ENCODE data around the gene TMEM40.

The TMEM40 gene

GRCh38 chr3:12695916-12696315 lies 63.1 kb downstream of the TMEM40 start:
- Mint-ChIP-seq H3K9me3 (no peaks in the 10 kb centered on the region), H3K36me3 (ENCODE audit: insufficient read depth) (no peaks in the 10 kb centered on the region), H3K27me3 (no peaks in the 10 kb centered on the region), H3K4me3 (no peak overlapping the region), H3K4me1 (no peaks in the 10 kb centered on the region), H3K27ac (ENCODE audit: low read depth) (no peak overlapping the region)
- DNase-seq (ENCODE audit: low spot score in 2 of 2) = no peak
- no peak for ATAC-seq (replicated peaks; ENCODE audit: extremely low read depth, poor library complexity, severe bottlenecking)

DNA sequence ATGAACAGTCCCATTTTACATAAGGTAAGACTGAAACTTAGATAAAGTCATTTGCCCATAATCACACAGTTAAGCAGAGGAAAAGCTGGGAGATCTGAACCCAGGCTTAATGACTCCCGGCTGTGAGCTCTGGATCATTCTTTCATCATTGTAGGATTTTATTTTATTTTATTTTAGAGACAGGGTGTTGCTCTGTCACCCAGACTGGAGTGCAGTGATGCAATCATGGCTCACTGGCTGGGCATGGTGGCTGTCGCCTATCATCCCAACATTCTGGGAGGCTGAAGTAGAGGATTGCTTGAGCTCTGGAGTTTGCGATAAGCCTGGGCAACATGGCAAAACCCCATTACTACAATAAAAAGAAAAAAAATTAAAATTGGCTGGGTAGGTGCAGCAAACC lies 63.9 kb downstream of the TMEM40 start:
- DNase-seq (ENCODE audit: low spot score in 2 of 2) (no peak), ATAC-seq (replicated peaks; ENCODE audit: extremely low read depth, poor library complexity, severe bottlenecking) (no peak)
- Mint-ChIP-seq H3K9me3 (no peaks in the 10 kb centered on the region), H3K27me3 (no peaks in the 10 kb centered on the region), H3K4me3 (no peak overlapping the region), H3K27ac (ENCODE audit: low read depth) (no peak overlapping the region), H3K36me3 (ENCODE audit: insufficient read depth) (no peaks in the 10 kb centered on the region), H3K4me1 (no peaks in the 10 kb centered on the region)

- Mint-ChIP-seq H3K4me1 (no peaks in the 10 kb centered on the region), H3K27me3 (peaks cover 13% of the 10 kb centered on the region), H3K27ac (ENCODE audit: low read depth) (no peak overlapping the region), H3K4me3 (no peak overlapping the region), H3K9me3 (no peaks in the 10 kb centered on the region), H3K36me3 (ENCODE audit: insufficient read depth) (no peaks in the 10 kb centered on the region)
- ATAC-seq (replicated peaks; ENCODE audit: extremely low read depth, poor library complexity, severe bottlenecking) (no peak), DNase-seq (ENCODE audit: low spot score in 2 of 2) (no peak)
These were observed 66.6 kb downstream of the TMEM40 start for GRCh38 chr3:12692444-12692843.

DNA sequence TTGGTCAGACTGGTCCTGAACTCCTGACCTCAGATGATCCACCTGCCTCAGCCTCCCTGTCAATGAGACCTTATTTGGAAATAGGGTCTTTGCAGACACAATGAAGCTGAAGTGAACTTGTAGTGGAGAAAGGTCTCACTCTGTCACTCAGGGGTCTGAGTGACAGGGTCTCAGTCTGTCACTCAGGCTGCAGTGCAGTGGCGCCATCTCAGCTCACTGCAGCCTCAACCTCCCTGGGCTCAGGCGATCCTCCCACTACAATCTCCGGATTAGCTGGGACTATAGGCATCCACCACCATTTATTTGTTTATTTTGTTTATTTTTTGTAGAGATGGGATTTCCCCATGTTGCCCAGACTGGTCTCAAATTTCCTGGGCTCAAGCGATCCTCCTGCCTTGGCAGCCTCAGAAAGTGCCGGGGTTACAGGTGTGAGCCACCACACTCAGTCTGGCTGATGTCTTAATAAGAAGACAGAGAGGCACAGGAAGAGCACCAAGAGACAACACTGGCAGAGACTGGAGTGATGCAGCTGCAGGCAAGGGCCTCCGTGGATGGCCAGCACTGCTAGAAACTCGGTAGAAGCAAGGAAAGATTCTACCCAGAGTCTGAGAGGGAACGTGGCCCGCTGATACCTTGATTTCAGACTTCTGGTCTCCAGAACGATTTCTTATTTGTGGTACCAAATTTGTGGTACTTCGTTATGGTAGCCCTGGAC lies 68.9 kb downstream of the TMEM40 start:
- no peak for DNase-seq (ENCODE audit: low spot score in 2 of 2)
- no peak overlapping the region for H3K4me3 Mint-ChIP-seq
- no peaks in the 10 kb centered on the region for H3K9me3 Mint-ChIP-seq
- H3K27ac Mint-ChIP-seq (ENCODE audit: low read depth) = no peak overlapping the region
- ATAC-seq (replicated peaks; ENCODE audit: extremely low read depth, poor library complexity, severe bottlenecking) = no peak
- peaks cover 14% of the 10 kb centered on the region for H3K27me3 Mint-ChIP-seq
- no peaks in the 10 kb centered on the region for H3K4me1 Mint-ChIP-seq
- H3K36me3 Mint-ChIP-seq (ENCODE audit: insufficient read depth) = no peaks in the 10 kb centered on the region

DNA sequence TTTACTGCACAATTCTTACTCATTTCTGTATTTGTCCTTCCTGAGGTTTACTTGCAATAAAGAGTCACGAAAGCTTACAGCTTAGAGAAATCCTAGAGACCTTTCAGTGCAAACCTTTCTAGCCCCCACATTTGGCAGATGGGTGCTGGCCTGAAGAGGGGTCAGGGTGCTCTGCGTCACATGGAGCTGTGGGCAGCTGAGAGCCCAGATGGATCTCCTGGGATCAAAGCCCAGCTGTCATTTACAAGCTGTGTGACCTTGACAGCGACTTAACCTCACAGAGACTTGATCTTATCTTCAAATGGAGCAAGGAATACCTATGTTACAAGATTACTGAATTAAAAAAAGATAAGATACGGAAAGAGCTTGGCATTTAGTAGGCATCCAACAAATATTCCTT lies 71.1 kb downstream of the TMEM40 start:
- H3K27ac Mint-ChIP-seq (ENCODE audit: low read depth) = no peak overlapping the region
- peaks cover 14% of the 10 kb centered on the region for H3K27me3 Mint-ChIP-seq
- H3K36me3 Mint-ChIP-seq (ENCODE audit: insufficient read depth) = no peaks in the 10 kb centered on the region
- no peaks in the 10 kb centered on the region for H3K4me1 Mint-ChIP-seq
- no peak for ATAC-seq (replicated peaks; ENCODE audit: extremely low read depth, poor library complexity, severe bottlenecking)
- H3K9me3 Mint-ChIP-seq = no peaks in the 10 kb centered on the region
- no peak for DNase-seq (ENCODE audit: low spot score in 2 of 2)
- H3K4me3 Mint-ChIP-seq = no peak overlapping the region

- DNase-seq (ENCODE audit: low spot score in 2 of 2) = no peak
- ATAC-seq (replicated peaks; ENCODE audit: extremely low read depth, poor library complexity, severe bottlenecking) = no peak
- H3K9me3 Mint-ChIP-seq = no peaks in the 10 kb centered on the region
- no peak overlapping the region for H3K27ac Mint-ChIP-seq (ENCODE audit: low read depth)
- H3K36me3 Mint-ChIP-seq (ENCODE audit: insufficient read depth) = no peaks in the 10 kb centered on the region
- no peaks in the 10 kb centered on the region for H3K4me1 Mint-ChIP-seq
- H3K27me3 Mint-ChIP-seq = peaks cover 14% of the 10 kb centered on the region
- no peak overlapping the region for H3K4me3 Mint-ChIP-seq
These were observed 73.0 kb downstream of the TMEM40 start for GRCh38 chr3:12686096-12686495.

All from central memory CD8-positive, alpha-beta T cell (primary cell).